HepG2 (cell line): ENCODE results near the gene SYNGAP1. TPM values are rescaled to one million over a fixed set of nuclear protein-coding genes. Genes with fewer than 3 reads are reported as not detected.

ENCODE experiments used
- ADNP ChIP-seq: sonication (generic); formaldehyde crosslinking; IDR thresholded peaks from 2 replicates; pipeline ENCODE4 v1.4.0; 2020; ENCODE audit warnings: missing genetic modification reagents
- AGO1 ChIP-seq: fragments of 200-400 bp; formaldehyde crosslinking; IDR thresholded peaks from 2 replicates; pipeline ENCODE4 v1.6.1; 2017; ENCODE audit warnings: mild to moderate bottlenecking, low read depth, low read length, moderate library complexity; ENCODE audit not compliant: poor library complexity, severe bottlenecking
- ARID2 ChIP-seq: sonication (generic); formaldehyde crosslinking; IDR thresholded peaks from 2 replicates; pipeline ENCODE4 v1.8.1; 2022; ENCODE audit warnings: mild to moderate bottlenecking, missing genetic modification reagents, borderline replicate concordance
- HNRNPUL1 ChIP-seq: fragments of 200-400 bp; formaldehyde crosslinking; IDR thresholded peaks from 2 replicates; pipeline ENCODE4 v1.6.1; 2017; ENCODE audit warnings: low read depth, mild to moderate bottlenecking, low read length, moderate library complexity
- IRF9 ChIP-seq: sonication (generic); formaldehyde crosslinking; IDR thresholded peaks from 2 replicates; pipeline ENCODE4 v1.8.0; 2022; ENCODE audit warnings: missing genetic modification reagents, mild to moderate bottlenecking, borderline replicate concordance
- MBNL3 ChIP-seq: fragments of 250-450 bp; sonication (Bioruptor Pico); conservative IDR thresholded peaks from 2 replicates; pipeline ENCODE4 v1.8.0; 2022; ENCODE audit warnings: mild to moderate bottlenecking, inconsistent platforms
- MIXL1 ChIP-seq: IDR thresholded peaks from 2 replicates; pipeline ENCODE4 v1.6.1; 2016
- MLLT10 ChIP-seq: sonication (generic); formaldehyde crosslinking; IDR thresholded peaks from 2 replicates; pipeline ENCODE4 v1.4.0; 2020; ENCODE audit warnings: missing genetic modification reagents
- NR3C1 ChIP-seq: sonication (generic); formaldehyde crosslinking; IDR thresholded peaks from 2 replicates; pipeline ENCODE4 v1.4.0; 2020; ENCODE audit warnings: missing genetic modification reagents
- PHF8 ChIP-seq: sonication (generic); formaldehyde crosslinking; IDR thresholded peaks from 2 replicates; pipeline ENCODE4 v1.5.0; 2020; ENCODE audit warnings: missing genetic modification reagents
- POLR2AphosphoS2 ChIP-seq: IDR thresholded peaks from 2 replicates; pipeline ENCODE4 v1.6.1; 2011; ENCODE audit warnings: low read depth, low read length, improper control_type of control experiment
- PPARG ChIP-seq: conservative IDR thresholded peaks from 2 replicates; pipeline ENCODE4 v1.6.1; 2016; ENCODE audit warnings: missing biosample characterization, missing genetic modification reagents
- RERE ChIP-seq: IDR thresholded peaks from 2 replicates; pipeline ENCODE4 v1.6.1; 2016; ENCODE audit warnings: low read depth, missing genetic modification reagents, missing compliant biosample characterization
- SAFB2 ChIP-seq: sonication (generic); formaldehyde crosslinking; IDR thresholded peaks from 2 replicates; pipeline ENCODE4 v1.5.1; 2020; ENCODE audit warnings: missing genetic modification reagents, low read depth, mild to moderate bottlenecking, borderline replicate concordance
- TCF7L2 ChIP-seq: IDR thresholded peaks from 2 replicates; pipeline ENCODE4 v1.6.1; 2011; ENCODE audit warnings: mild to moderate bottlenecking, low read depth, low read length, moderate library complexity
- TFE3 ChIP-seq: IDR thresholded peaks from 2 replicates; pipeline ENCODE4 v1.6.1; 2016
- TOPORS ChIP-seq: sonication (generic); formaldehyde crosslinking; IDR thresholded peaks from 2 replicates; pipeline ENCODE4 v1.8.0; 2023; ENCODE audit warnings: mild to moderate bottlenecking, missing genetic modification reagents
- ZBTB37 ChIP-seq: sonication (generic); formaldehyde crosslinking; IDR thresholded peaks from 2 replicates; pipeline ENCODE4 v1.4.0; 2020; ENCODE audit warnings: mild to moderate bottlenecking, missing genetic modification reagents
- ZNF362 ChIP-seq: sonication (generic); formaldehyde crosslinking; IDR thresholded peaks from 2 replicates; pipeline ENCODE4 v1.4.0; 2020; ENCODE audit warnings: missing genetic modification reagents, mild to moderate bottlenecking, borderline replicate concordance
- polyA plus RNA-seq, 8 experiments: library from polyadenylated mRNA; depleted of rRNA in 3 of 8; stranded (reverse) in 7 of 8; unstranded in 1 of 8; fragments of >200 nt; fragmentation: Illumina TruSeq in 4 of 8; extraction: Trizol in 4 of 8; gene quantifications; 2 replicates each; pipeline versions ENCODE4 v1.2.1 to v1.2.3, GENCODE V29; 2011 to 2016; ENCODE audit warnings: low read depth in 4 of 8, missing spikeins in 1 of 8, mixed read lengths in 1 of 8; ENCODE audit not compliant: insufficient read depth in 1 of 8
- total RNA-seq, 5 experiments: library from RNA; depleted of rRNA; stranded (reverse); fragments of >200 nt; fragmentation: Illumina TruSeq; extraction: Trizol; gene quantifications; 2 replicates each; pipeline ENCODE4 v1.2.3, GENCODE V29; 2016; ENCODE audit warnings: low read depth in 1 of 5

The SYNGAP1 gene
- total and polyA plus RNA-seq, 2 of the 13 experiments (the other 11 are each of a cell fraction or from before 2014, with no cell fraction given), result 0.75 to 1.1 TPM

- peak; percentile 66; the same call in 1 of the 2 replicates for TF ChIP-seq ZNF362
- no peak for TF ChIP-seq MBNL3 (CRISPR knock-in tag)
- peak; percentile 100 for TF ChIP-seq AGO1
- no peak for TF ChIP-seq MLLT10 (CRISPR knock-in tag)
- peak; percentile 99 for TF ChIP-seq TOPORS (CRISPR knock-in tag)
- TF ChIP-seq SAFB2, result peak; percentile 97
- no peak for TF ChIP-seq HNRNPUL1
- TF ChIP-seq ADNP, result no peak
- TF ChIP-seq ARID2, result peak; percentile 95; the same call in 1 of the 2 replicates
- TF ChIP-seq NR3C1, result no peak
- peak; percentile 99 for TF ChIP-seq IRF9 (CRISPR knock-in tag)
- no peak; the same call in 1 of the 2 replicates for TF ChIP-seq POLR2AphosphoS2
- TF ChIP-seq RERE (CRISPR knock-in tag), result peak; percentile 74
- peak; percentile 54; the same call in 1 of the 2 replicates for TF ChIP-seq PPARG (CRISPR knock-in tag)
- TF ChIP-seq TCF7L2, result no peak
- TF ChIP-seq MIXL1 (CRISPR knock-in tag), result peak; percentile 78
- no peak for TF ChIP-seq ZBTB37
- TF ChIP-seq PHF8 (CRISPR knock-in tag), result no peak; the same call in none of the 2 replicates
- peak; percentile 83 for TF ChIP-seq TFE3 (CRISPR knock-in tag)
These were observed 9.7 kb upstream of the SYNGAP1 start (continued) for GRCh38 chr6:33410050-33410710.
